Karpas-422 (cell line): ENCODE data around the gene BICC1. TPM values are rescaled to one million over a fixed set of nuclear protein-coding genes. Genes with fewer than 3 reads are reported as not detected.

Experiments used
- DNase-seq: peaks from one replicate; pipeline ENCODE4 v3.0.0-alpha.2; 2015
- H2AFZ ChIP-seq: fragments of 200-600 bp; sonication (generic); 2 replicates; pipeline ENCODE4 v1.6.1; 2014; ENCODE audit warnings: antibody characterized with exemption, low read length, mixed read lengths
- H3K27ac ChIP-seq: fragments of 200-600 bp; sonication (generic); 2 replicates; pipeline ENCODE4 v1.5.1; 2014; ENCODE audit warnings: mild to moderate bottlenecking, low read length, moderate library complexity
- H3K27me3 ChIP-seq: fragments of 200-600 bp; sonication (generic); 2 replicates; pipeline ENCODE4 v1.6.1; 2014; ENCODE audit warnings: low read length, mixed read lengths
- H3K36me3 ChIP-seq: fragments of 200-600 bp; sonication (generic); 2 replicates; pipeline ENCODE4 v1.6.1; 2014; ENCODE audit warnings: low read length, mixed read lengths; ENCODE audit not compliant: insufficient read depth
- H3K4me1 ChIP-seq: fragments of 200-600 bp; sonication (generic); 2 replicates; pipeline ENCODE4 v1.6.1; 2014; ENCODE audit warnings: mild to moderate bottlenecking, low read length, mixed read lengths
- H3K4me2 ChIP-seq: fragments of 200-600 bp; sonication (generic); 2 replicates; pipeline ENCODE4 v1.6.1; 2014; ENCODE audit warnings: low read length, low read depth, mild to moderate bottlenecking; ENCODE audit not compliant: poor library complexity, severe bottlenecking
- H3K4me3 ChIP-seq: fragments of 200-600 bp; sonication (generic); 2 replicates; pipeline ENCODE4 v1.5.1; 2014; ENCODE audit warnings: mild to moderate bottlenecking, antibody characterized with exemption, low read length, mixed read lengths
- H3K79me2 ChIP-seq: fragments of 200-600 bp; sonication (generic); 2 replicates; pipeline ENCODE4 v1.6.1; 2014; ENCODE audit warnings: mild to moderate bottlenecking, low read length, mixed read lengths
- H3K9ac ChIP-seq: fragments of 200-600 bp; sonication (generic); 2 replicates; pipeline ENCODE4 v1.6.0; 2014; ENCODE audit warnings: low read length
- H3K9me2 ChIP-seq: fragments of 200-600 bp; sonication (generic), shearing (Covaris generic); replicated peaks from 2 replicates; pipeline ENCODE4 v1.6.0; 2014; ENCODE audit warnings: mild to moderate bottlenecking, low read length, moderate library complexity; ENCODE audit not compliant: insufficient read depth
- H3K9me3 ChIP-seq: fragments of 300-700, 200-600 bp; sonication (generic); 2 replicates; pipeline ENCODE4 v1.6.1; 2014; ENCODE audit warnings: low read length, mixed read lengths
- H4K20me1 ChIP-seq: fragments of 200-600 bp; sonication (generic); 2 replicates; pipeline ENCODE4 v1.6.1; 2014; ENCODE audit warnings: mild to moderate bottlenecking, antibody characterized with exemption, low read length, low read depth; ENCODE audit not compliant: insufficient read depth
- total RNA-seq: library from RNA; depleted of rRNA; stranded (reverse); fragments of >200 nt; shearing (Covaris generic); gene quantifications from 2 replicates; pipeline ENCODE4 v1.2.3, GENCODE V29; 2014; ENCODE audit warnings: low replicate concordance

BICC1 gene
- total RNA-seq, 1 experiment from 2014 or later = not detected

DNA sequence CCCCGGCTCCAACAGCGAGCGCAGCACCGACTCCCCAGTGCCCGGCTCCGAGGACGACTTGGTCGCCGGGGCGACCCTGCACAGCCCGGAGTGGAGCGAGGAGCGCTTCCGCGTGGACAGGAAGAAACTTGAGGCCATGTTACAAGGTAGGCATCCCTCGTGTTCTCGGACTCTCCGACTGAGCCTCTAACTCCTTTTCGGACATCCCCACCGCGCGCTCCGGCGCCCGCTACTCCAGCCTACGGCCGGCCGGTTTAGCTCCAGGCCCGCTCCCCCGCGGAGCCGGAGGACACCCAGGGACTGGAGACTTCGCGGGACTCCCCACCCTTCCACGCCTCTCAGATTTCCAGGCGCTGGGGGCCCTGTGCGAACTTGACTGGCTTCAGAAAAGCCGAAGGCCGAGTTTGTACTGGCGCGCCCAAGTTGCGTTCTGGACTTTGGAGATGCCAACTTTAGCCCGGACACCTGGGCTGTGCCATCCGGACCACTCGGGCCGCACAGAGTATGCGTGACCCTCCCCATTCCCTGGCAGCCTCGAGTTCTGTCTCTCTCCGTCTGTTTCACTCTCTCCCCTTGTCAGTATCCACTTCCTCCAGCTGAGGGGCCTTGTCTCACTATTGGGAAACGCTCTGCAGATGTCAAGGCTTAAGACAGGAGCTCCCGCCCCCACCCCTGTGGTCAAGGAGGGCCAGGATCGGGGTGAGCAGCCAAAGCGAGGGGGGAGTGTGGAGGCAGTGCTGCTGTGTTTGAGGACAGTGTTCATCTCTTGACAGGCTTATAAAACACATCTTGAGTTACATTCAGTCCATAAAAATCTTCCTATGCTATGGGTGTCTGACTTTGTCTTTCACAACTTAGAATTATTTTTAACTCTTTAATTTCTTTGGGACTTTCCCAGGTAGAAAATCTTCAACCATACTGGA, 777 bp downstream of the BICC1 start:
- Histone ChIP-seq H3K27ac (no peak overlapping the region), H3K79me2 (no peaks in the 10 kb centered on the region), H3K4me1 (no peaks in the 10 kb centered on the region), H3K9ac (no peak overlapping the region), H3K36me3 (no peaks in the 10 kb centered on the region), H2AFZ (no peak overlapping the region), H3K9me2 (no peaks in the 10 kb centered on the region), H3K4me2 (no peak overlapping the region), H3K9me3 (no peaks in the 10 kb centered on the region), H3K27me3 (no peaks in the 10 kb centered on the region), H3K4me3 (no peak overlapping the region), H4K20me1 (no peaks in the 10 kb centered on the region)
- DNase-seq = no peak

DNA sequence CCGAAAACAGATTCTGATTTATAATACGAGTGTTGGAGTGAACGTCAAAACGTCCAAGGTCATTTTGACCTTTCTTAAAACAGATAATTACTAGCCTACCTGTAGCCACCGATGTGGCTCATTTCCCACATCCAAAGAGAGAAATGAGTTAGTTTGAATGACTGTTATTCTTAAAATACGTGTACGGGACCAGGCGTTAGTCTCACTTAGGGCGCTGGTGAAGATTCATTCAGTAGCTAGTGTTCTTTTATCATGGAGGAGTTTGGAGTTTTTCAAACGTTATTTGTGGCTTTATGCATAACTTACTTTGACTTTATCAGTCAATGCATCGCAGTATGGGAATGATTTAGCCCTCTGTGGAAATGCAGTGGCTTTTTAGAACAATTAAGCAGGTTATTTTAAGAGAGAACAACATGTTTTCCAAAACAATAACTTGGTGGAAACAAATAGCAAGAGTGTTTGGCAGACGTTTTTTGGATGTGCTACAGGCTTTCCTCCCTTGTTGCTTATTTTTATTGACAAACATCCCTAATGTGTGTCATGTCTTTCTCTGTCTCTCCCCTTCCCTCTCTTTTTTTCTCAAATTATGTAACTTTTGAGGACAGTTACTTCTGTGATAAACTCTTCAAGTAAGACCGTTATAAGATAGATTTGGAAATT, 1.6 kb downstream of the BICC1 start:
- Histone ChIP-seq H3K9me3 (no peaks in the 10 kb centered on the region), H3K9me2 (no peaks in the 10 kb centered on the region), H3K4me1 (no peaks in the 10 kb centered on the region), H3K27ac (no peak overlapping the region), H3K36me3 (no peaks in the 10 kb centered on the region), H4K20me1 (no peaks in the 10 kb centered on the region), H3K9ac (no peak overlapping the region), H3K4me3 (no peak overlapping the region), H3K4me2 (no peak overlapping the region), H3K27me3 (no peaks in the 10 kb centered on the region), H2AFZ (no peak overlapping the region), H3K79me2 (no peaks in the 10 kb centered on the region)
- DNase-seq = no peak

GRCh38 chr10:58515291-58515941, 2.7 kb downstream of the BICC1 start:
- Histone ChIP-seq H2AFZ (no peak overlapping the region), H3K27me3 (no peaks in the 10 kb centered on the region), H3K4me1 (no peaks in the 10 kb centered on the region), H3K4me2 (no peak overlapping the region), H3K9me2 (no peaks in the 10 kb centered on the region), H3K9ac (no peak overlapping the region), H3K9me3 (no peaks in the 10 kb centered on the region), H4K20me1 (no peaks in the 10 kb centered on the region), H3K36me3 (no peaks in the 10 kb centered on the region), H3K27ac (no peak overlapping the region), H3K79me2 (no peaks in the 10 kb centered on the region), H3K4me3 (no peak overlapping the region)
- no peak for DNase-seq

- no peak overlapping the region for H3K27ac ChIP-seq
- DNase-seq = no peak
- no peaks in the 10 kb centered on the region for H3K9me2 ChIP-seq
- no peaks in the 10 kb centered on the region for H4K20me1 ChIP-seq
- no peaks in the 10 kb centered on the region for H3K79me2 ChIP-seq
- H3K4me3 ChIP-seq = no peak overlapping the region
- H2AFZ ChIP-seq = no peak overlapping the region
- no peaks in the 10 kb centered on the region for H3K9me3 ChIP-seq
- H3K4me2 ChIP-seq = no peak overlapping the region
- H3K9ac ChIP-seq = no peak overlapping the region
- H3K27me3 ChIP-seq = no peaks in the 10 kb centered on the region
- no peaks in the 10 kb centered on the region for H3K4me1 ChIP-seq
- no peaks in the 10 kb centered on the region for H3K36me3 ChIP-seq
Observed at GRCh38 chr10:58516119-58516518, 3.4 kb downstream of the BICC1 start.

- H3K9ac ChIP-seq = no peak overlapping the region
- DNase-seq = no peak
- H3K9me2 ChIP-seq = no peaks in the 10 kb centered on the region
- H3K27me3 ChIP-seq = no peaks in the 10 kb centered on the region
- no peaks in the 10 kb centered on the region for H3K9me3 ChIP-seq
- H2AFZ ChIP-seq = no peak overlapping the region
- no peaks in the 10 kb centered on the region for H3K79me2 ChIP-seq
- H4K20me1 ChIP-seq = no peaks in the 10 kb centered on the region
- no peaks in the 10 kb centered on the region for H3K36me3 ChIP-seq
- no peak overlapping the region for H3K4me2 ChIP-seq
- no peaks in the 10 kb centered on the region for H3K4me1 ChIP-seq
- no peak overlapping the region for H3K4me3 ChIP-seq
- H3K27ac ChIP-seq = no peak overlapping the region
Observed at GRCh38 chr10:58516671-58517070, 4.0 kb downstream of the BICC1 start.

- H3K4me3 ChIP-seq = no peak overlapping the region
- no peaks in the 10 kb centered on the region for H3K27me3 ChIP-seq
- no peak overlapping the region for H3K9ac ChIP-seq
- no peaks in the 10 kb centered on the region for H3K36me3 ChIP-seq
- H4K20me1 ChIP-seq = no peaks in the 10 kb centered on the region
- no peaks in the 10 kb centered on the region for H3K9me2 ChIP-seq
- no peak overlapping the region for H3K4me2 ChIP-seq
- no peaks in the 10 kb centered on the region for H3K9me3 ChIP-seq
- H3K4me1 ChIP-seq = no peaks in the 10 kb centered on the region
- H3K79me2 ChIP-seq = no peaks in the 10 kb centered on the region
- no peak overlapping the region for H2AFZ ChIP-seq
- H3K27ac ChIP-seq = no peak overlapping the region
- DNase-seq = no peak
Observed at GRCh38 chr10:58517081-58517480, 4.4 kb downstream of the BICC1 start.

- no peak for DNase-seq
- Histone ChIP-seq H3K4me2 (no peak overlapping the region), H3K79me2 (no peaks in the 10 kb centered on the region), H3K4me1 (no peaks in the 10 kb centered on the region), H3K27ac (no peak overlapping the region), H3K9ac (no peak overlapping the region), H2AFZ (no peak overlapping the region), H3K36me3 (no peaks in the 10 kb centered on the region), H3K27me3 (no peaks in the 10 kb centered on the region), H3K9me3 (no peaks in the 10 kb centered on the region), H4K20me1 (no peaks in the 10 kb centered on the region), H3K4me3 (no peak overlapping the region), H3K9me2 (no peaks in the 10 kb centered on the region)
Observed at GRCh38 chr10:58517491-58518355, 5.1 kb downstream of the BICC1 start.
